Testis (tissue), 3 donors: ENCODE measurements around the gene GPR21. TPM values are rescaled to one million over a fixed set of nuclear protein-coding genes. Genes with fewer than 3 reads are reported as not detected.

Experiments
- DNase-seq: peaks from one replicate; pipeline ENCODE4 v3.0.0-alpha.2; 2019
- H3K27ac ChIP-seq, 2 donors: fragments of 200-600 bp; sonication (generic); one replicate each; pipeline ENCODE4 v1.5.1; 2019
- H3K27me3 ChIP-seq: fragments of 200-600 bp; sonication (generic); one replicate; pipeline ENCODE4 v1.5.1; 2019
- H3K36me3 ChIP-seq: fragments of 200-600 bp; sonication (generic); one replicate; pipeline ENCODE4 v1.5.1; 2017; ENCODE audit warnings: low read depth; ENCODE audit errors: missing control alignments
- H3K4me1 ChIP-seq: fragments of 200-600 bp; sonication (generic); one replicate; pipeline ENCODE4 v1.5.1; 2019
- H3K4me3 ChIP-seq, 2 donors: fragments of 200-600 bp; sonication (generic); one replicate each; pipeline ENCODE4 v1.5.1; 2017 to 2019
- H3K9me3 ChIP-seq: fragments of 200-600 bp; sonication (generic); one replicate; pipeline ENCODE4 v1.5.1; 2017
- CTCF ChIP-seq, 3 experiments: fragments of 450-650 bp in 2 of 3; fragments of 200-600 bp in 1 of 3; sonication (generic) in 1 of 3; IDR thresholded peaks; one replicate each; pipeline ENCODE4 v1.5.1; 2016 to 2019; ENCODE audit warnings: antibody characterized with exemption in 3 of 3, mild to moderate bottlenecking in 2 of 3, moderate library complexity in 1 of 3
- POLR2A ChIP-seq: fragments of 450-650 bp; IDR thresholded peaks from one replicate; pipeline ENCODE4 v1.6.1; 2017; ENCODE audit warnings: antibody characterized with exemption, mild to moderate bottlenecking, moderate library complexity
- WGBS, 2 donors: methylation state at CpG; one replicate each; pipeline ENCODE4 v1.1.5; 2018; 5-methylcytosine and 5-hydroxymethylcytosine counted together
- intact Hi-C: fragments of 100-400 bp; cut with DNase I; formaldehyde crosslinking; loops from one replicate; pipeline ENCODE4 v1.15.1; 2023; ENCODE audit warnings: low total_unique reads
- polyA plus RNA-seq: library from polyadenylated mRNA; stranded (reverse); fragments of 350-450 nt; fragmentation: Illumina TruSeq; extraction: RNeasy Lipid Tissue Mini Kit (QIAGEN cat#74804); gene quantifications from one replicate; pipeline ENCODE4 v1.2.3, GENCODE V29; 2014; ENCODE audit warnings: low read depth, low replicate concordance; ENCODE audit not compliant: insufficient read depth
- total RNA-seq, 2 donors: library from RNA; depleted of rRNA; stranded (reverse); fragments of >200 nt; gene quantifications; one replicate each; pipeline ENCODE4 v1.2.3, GENCODE V29; 2016

GPR21 gene
- total and polyA plus RNA-seq, 3 donors from 2014 or later = 3.5 to 6.7 TPM; not detected in 1

- Histone ChIP-seq H3K36me3 (no peaks in the 10 kb centered on the region), H3K9me3 (no peaks in the 10 kb centered on the region), H3K4me1 (no peaks in the 10 kb centered on the region), H3K27ac (no peak overlapping the region), H3K4me3 (no peak overlapping the region), H3K27me3 (no peaks in the 10 kb centered on the region)
- DNase-seq = no peak
- WGBS, 2 donors = 92 to 97% methylated on average over 9 of the region's 9 CpGs
- intact Hi-C loops = no loop called here
- TF ChIP-seq CTCF (IDR thresholded peaks at IDR 0.05) (no peak), POLR2A (no peak)
Observed at GRCh38 chr9:123059472-123060220, 26.2 kb downstream of the GPR21 start.

GRCh38 chr9:123061216-123061615, 27.7 kb downstream of the GPR21 start:
- Histone ChIP-seq H3K4me1 (no peaks in the 10 kb centered on the region), H3K36me3 (no peaks in the 10 kb centered on the region), H3K27ac (no peak overlapping the region), H3K9me3 (no peaks in the 10 kb centered on the region), H3K4me3 (no peak overlapping the region), H3K27me3 (no peaks in the 10 kb centered on the region)
- TF ChIP-seq POLR2A (no peak), CTCF (IDR thresholded peaks at IDR 0.05) (no peak)
- intact Hi-C loops = no loop called here
- no peak for DNase-seq
- whole genome bisulfite sequencing, 2 donors = 94% methylated on average over 7 of the region's 7 CpGs

GRCh38 chr9:123062351-123063176, 29.1 kb downstream of the GPR21 start:
- Histone ChIP-seq H3K9me3 (no peaks in the 10 kb centered on the region), H3K4me3 (no peak overlapping the region), H3K27ac (no peak overlapping the region), H3K36me3 (no peaks in the 10 kb centered on the region), H3K4me1 (no peaks in the 10 kb centered on the region), H3K27me3 (no peaks in the 10 kb centered on the region)
- TF ChIP-seq CTCF (IDR thresholded peaks at IDR 0.05) (no peak), POLR2A (no peak)
- DNase-seq = no peak
- 78 to 84% methylated on average over 7 of the region's 7 CpGs for WGBS, 2 donors
- intact Hi-C loops = no loop called here

- DNase-seq = no peak
- Histone ChIP-seq H3K36me3 (no peaks in the 10 kb centered on the region), H3K4me3 (no peak overlapping the region), H3K4me1 (no peaks in the 10 kb centered on the region), H3K27ac (no peak overlapping the region), H3K9me3 (no peaks in the 10 kb centered on the region), H3K27me3 (no peaks in the 10 kb centered on the region)
- no peak for TF ChIP-seq POLR2A
- no peak for TF ChIP-seq CTCF (IDR thresholded peaks at IDR 0.05)
- 65 to 68% methylated on average over 2 of the region's 2 CpGs for WGBS, 2 donors
- intact Hi-C loops = no loop called here
Observed at GRCh38 chr9:123063177-123063598, 29.7 kb downstream of the GPR21 start.
